GM18519 (cell line): ENCODE results near the gene CYFIP1.

ENCODE experiments used
- ATAC-seq: cut with Tn5 transposase; IDR thresholded peaks from one replicate; pipeline ENCODE4 v1.9.1; 2021; ENCODE audit warnings: mild to moderate bottlenecking, moderate library complexity; ENCODE audit not compliant: unreplicated experiment, low FRiP score

CYFIP1 gene

DNA sequence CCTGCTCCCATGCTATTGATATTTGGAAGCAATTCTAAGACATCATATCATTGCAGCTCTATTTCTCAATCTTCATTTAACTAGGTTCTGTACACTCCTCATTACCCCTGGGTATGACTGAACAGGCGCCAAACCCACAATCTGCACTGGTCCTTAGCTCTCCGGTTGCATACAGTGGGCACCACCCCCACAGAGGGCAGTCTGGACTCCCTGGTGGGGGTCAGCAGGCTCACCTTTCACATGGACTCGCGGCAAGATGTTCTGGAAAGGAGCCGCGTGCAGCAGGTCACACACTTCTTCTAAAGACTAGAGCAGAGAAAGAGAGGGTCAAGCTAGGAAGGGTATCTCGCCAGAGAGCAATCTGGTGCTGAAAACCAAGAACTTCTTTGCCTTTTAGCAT is 105.2 kb downstream of the CYFIP1 start:
- no peak for ATAC-seq

DNA sequence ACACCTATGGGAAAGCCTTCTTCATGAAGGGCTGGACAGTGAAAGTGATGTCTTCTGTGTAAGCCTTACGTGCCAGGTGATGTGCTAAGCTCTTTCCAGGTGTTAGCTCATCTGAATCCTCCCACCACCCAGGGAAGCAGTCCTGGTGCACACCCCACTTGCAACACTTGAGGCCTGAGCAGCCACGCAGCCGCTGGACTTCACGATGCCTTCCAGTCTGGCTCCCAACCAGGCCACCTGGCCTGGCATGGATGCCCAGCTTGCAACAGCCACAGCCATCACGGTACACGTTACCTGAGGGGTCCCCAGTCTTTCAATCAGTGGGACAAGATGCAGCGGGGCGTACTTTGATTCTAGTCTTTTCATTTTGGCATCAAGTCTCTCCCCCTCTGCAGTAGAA is 105.9 kb downstream of the CYFIP1 start:
- ATAC-seq: no peak

DNA sequence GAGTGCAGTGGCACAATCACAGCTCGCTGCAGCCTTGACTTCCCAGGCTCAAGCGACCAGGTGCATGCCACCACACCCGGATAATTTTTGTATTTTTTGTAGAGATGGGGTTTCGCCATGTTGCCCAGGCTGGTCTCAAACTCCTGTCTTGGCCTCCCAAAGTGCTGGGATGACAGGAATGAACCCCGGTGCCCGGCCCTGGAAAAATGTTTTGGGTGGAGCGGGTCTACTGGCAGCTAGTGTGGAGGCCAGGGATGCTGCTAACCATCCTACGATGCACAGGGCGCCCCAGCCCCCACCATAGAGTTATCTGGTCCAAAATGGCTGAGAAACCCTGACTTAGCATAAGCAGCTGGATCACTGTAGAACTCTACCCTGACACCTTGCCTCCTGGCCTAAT is 106.3 kb downstream of the CYFIP1 start:
- no peak for ATAC-seq

DNA sequence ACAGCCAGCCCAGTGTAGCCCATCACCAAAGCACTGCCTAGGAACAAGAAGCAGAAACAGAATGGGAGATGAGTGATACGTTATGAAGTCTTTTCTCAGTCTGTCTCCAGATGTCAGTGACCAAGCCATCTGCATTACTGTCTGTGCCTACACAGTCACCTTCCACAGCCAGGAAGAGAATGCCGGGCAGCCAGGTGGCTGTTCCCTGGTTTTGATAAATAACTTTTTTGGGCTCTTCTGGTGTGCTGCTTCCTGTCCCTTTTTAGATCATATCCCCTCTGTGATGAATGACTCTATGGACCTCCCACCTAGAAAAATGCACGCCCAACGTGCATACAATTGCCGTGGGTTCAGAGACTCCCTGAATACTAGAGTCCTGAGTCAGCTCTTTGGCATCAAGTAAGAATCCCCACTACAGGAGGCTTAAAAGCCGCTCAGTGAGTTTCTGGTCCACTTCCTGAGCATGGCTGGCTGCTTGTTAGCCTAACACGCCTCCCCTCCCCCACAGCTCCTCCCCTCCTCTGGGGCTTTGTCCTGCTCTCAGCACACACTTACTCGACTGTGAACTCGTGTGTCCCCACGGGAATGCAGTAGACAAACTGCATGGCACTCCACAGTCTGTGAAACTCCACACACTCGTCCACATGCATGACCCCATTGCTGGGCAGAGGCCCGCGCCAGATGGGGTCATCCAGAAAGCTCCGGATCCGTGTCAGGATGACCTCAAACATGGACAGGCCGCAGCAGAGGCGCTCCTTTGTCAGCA is 107.0 kb downstream of the CYFIP1 start:
- ATAC-seq: no peak

DNA sequence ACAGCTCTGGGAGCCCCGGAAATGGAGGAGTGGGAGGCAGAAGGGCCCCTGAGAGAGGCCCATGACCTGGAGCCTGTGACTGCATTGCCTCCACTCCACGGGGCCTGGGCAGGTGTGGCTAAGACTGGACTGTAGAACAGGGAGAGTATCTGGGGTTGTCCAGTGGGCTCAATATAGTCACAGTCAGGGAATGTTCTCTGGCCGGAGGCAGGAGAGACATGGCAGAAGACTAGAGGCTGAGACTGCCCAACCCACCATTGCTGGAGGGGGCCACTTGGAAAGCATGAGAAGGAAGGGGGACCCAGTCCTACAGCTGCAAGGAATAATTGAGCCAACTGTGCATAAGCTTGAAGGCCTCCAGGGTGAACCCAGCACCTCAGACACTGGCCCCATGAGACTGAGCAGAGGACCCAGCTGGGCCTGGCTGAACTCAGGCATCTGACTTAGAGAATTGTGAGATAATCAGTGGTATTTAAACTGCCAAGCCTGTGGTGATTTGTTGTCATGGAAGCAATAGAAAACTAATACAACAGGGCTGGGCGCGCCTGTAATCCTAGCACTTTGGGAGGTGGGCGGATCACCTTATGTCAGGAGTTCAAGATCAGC is 108.6 kb downstream of the CYFIP1 start:
- no peak for ATAC-seq

DNA sequence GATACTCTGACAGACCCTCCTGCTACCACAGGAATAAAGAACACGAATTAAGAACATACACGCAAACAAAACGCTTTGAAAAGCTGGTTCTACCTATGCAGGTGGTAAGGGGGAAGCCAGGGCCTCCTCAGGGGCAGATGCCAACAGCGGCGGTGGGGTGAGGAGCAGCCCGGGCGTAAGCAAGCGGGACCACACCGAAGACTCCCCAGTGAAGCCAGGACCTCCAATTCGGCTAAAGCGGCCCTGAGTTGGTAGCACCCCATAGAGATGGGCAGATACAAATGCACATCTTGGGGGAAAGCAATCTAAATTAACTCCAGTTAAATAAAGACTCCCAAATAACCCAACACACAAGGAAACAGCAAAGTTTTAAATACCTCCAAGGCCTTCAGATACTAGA is 109.3 kb downstream of the CYFIP1 start:
- ATAC-seq: no peak

DNA sequence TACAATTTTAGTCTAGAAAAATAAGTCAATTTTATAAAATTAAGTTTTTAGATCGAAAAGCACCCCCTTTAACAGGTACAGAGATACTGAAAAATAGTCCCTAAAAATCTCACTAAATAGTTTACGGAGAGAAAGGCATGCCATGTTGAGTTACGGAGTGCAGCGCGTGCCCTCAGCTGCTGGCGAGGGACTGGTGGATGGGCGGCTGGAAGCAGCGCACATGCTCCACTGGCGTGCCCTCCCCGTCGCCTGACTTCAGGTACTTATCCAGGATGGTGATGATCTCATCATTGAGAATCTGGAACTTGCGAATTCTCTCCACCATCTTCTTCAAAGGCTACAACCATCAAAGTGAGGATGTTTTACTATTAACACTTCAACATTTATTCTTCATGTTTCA is 110.3 kb downstream of the CYFIP1 start:
- no peak for ATAC-seq

DNA sequence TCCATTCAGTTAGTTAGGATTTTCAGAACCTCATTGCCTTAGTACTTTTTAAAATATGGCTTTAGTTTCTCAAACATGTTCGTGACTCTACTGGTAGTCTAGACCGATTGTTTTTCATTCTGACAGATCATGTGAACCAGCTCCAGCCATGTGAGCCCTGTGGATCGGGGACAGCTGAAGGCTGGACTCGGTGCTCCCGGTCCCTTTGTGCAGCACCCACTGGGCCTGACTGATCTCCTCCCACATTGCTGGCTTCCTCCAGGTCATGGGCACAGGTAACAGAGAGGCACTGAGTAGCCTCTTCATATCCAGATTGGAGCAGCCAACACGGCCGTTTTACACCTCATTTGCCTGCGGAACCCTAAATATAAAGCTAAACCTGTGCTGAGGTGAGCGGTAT is 111.2 kb downstream of the CYFIP1 start:
- no peak for ATAC-seq

DNA sequence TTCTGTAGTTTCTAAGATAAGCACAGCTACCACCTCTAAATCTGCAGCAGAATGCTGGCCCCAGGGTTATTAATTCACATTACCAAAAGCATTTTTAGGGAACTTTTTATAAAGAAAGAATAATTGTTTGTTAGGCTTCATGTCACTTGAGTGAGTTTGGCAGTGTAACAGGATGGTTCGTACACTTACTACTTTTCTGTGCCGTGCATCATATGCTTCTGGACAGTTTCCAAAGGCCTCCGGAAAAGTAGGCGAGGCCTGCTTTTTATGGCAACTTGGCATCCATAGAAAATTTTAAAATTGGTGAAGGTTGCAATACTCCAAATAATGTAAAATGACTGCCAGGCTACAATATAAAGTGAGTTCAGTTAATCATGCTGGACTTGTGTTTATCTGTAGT is 111.7 kb downstream of the CYFIP1 start:
- no peak for ATAC-seq

DNA sequence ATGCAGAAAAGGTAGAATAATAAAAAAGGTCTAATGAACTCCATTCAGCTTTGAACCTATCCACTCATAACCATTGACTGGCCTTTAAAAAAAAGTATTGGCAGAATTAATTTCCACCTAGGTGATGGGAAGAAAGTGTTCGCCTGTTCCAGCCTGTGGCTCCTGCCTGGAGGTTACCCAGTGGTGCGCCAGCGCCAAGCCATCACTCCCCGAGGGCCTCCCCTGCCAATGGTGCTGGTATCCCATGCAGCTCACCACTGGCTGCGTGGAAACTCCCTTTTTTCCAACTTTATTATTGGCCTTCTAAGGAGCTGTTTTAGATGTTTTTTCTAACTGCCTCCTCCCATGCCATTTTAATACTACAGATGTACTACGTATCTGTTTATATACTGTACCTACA is 112.3 kb downstream of the CYFIP1 start:
- ATAC-seq: no peak

DNA sequence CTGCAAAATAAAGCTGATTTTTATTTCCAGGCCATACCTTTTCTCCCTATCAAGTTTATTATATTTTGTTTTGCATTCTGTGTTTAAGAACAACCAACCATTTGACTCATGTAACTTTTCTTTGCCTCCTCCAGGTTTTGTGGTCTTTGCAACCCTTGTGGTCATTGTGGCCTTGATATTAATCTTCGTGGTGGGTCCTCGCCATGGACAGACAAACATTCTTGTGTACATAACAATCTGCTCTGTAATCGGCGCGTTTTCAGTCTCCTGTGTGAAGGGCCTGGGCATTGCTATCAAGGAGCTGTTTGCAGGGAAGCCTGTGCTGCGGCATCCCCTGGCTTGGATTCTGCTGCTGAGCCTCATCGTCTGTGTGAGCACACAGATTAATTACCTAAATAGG is 114.1 kb downstream of the CYFIP1 start:
- no peak for ATAC-seq

DNA sequence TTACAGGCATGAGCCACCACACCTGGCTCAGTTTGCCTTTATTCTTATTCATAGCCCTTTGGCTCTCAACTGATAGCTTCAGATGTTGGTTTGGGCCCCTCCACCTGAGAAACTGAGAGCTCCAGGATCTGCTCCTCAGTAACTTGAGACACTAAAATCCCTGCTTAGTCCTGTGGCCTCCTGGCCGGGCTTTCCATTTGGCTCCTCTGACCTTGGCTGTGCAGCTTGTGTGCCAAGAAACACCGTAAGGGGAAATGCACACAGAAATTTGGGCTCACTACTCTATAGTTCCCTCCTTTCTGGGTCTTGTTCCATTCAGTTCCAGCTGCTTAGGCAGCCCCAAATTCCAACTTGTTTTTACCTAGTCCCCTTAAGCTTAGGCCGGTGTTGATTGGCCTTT is 116.8 kb downstream of the CYFIP1 start:
- no peak for ATAC-seq

DNA sequence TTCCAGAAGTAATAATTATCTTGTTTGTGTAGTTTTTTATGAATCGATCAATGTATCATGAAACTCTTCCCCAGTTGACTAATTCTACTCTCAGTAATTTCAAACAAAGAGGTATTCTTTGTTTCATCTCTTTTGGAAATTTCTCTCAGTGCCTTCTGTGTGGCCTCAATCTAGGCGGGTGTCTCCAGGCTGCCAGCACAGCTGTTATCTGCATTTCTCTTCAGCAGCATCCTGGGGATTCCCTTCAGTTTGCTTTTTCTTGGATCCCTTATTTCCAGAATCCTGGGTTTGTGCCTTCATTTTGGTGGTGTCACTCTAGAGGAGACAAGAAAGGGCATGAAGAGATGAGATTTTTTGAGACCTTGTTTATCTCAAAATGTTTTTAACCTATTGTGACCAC is 119.0 kb downstream of the CYFIP1 start:
- no peak for ATAC-seq

DNA sequence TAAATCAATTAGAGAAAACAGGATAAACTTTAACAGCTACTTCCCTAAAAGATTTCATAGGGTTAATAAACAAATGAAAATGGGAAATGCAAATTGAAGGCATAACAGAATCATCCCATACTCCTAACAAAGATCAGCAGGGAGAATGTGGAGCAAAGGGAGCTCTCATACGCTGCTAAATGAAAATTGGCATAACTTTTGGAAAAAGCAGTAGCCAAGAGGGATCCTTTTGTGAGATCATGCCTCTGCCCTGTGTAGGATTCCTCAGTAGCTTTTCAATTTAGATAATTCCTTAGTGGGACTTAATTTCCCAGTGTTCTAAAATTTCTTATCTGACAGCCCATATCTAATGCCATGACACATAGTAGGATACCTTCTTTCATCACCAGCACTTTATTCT is 123.5 kb downstream of the CYFIP1 start:
- ATAC-seq: no peak

DNA sequence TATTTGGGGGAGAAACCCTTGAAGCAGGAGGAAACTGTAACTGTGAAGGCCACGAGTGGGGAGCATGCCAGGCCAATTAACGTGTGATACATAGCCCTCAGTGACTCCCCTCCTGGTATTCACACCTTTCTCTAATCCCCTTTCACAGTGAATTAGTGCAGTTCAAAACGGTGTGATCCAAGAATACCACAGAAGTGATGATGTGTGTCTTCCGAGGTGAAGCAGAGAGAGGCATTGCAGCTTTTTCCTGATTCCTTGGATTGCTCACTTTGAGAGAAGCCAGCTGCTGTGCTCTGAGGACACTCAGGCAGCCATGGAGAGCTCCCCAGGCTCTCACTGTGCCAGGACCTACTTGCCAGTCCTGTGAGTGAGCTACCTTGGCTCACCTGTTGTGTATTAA is 124.4 kb downstream of the CYFIP1 start:
- ATAC-seq: no peak

DNA sequence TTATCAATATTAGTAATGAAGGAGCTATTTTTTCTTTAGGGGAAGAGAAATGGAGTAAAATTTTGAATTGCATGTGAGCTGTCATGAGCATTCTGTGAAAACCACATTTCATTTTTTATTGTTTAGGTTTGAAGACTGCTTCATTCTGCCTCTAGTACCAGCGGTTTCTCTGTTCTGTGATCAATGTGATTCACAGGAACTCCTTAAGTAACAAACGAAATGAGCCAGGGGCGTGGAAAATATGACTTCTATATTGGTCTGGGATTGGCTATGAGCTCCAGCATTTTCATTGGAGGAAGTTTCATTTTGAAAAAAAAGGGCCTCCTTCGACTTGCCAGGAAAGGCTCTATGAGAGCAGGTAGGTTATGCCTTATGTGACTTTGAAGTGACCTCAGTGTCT is 128.7 kb downstream of the CYFIP1 start:
- ATAC-seq: no peak

DNA sequence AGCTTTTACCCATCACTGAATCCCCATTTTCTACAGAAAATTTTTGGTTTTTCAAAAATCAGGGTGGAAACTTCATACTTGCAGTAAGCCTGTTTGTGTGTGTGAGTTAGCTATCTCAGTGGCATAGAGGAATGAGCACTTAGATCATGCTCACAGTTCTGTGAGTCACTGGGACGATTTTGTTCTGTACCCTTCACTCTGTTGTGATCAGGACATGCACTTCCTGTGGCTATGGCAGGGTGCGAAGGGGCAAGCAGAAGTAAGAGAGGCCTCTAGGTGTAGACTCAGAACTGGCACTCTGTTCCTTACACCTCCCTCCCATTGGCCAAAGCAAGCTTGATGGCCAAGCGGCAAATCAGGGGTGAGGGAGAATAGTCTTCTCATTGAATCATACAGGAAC is 130.1 kb downstream of the CYFIP1 start:
- no peak for ATAC-seq

DNA sequence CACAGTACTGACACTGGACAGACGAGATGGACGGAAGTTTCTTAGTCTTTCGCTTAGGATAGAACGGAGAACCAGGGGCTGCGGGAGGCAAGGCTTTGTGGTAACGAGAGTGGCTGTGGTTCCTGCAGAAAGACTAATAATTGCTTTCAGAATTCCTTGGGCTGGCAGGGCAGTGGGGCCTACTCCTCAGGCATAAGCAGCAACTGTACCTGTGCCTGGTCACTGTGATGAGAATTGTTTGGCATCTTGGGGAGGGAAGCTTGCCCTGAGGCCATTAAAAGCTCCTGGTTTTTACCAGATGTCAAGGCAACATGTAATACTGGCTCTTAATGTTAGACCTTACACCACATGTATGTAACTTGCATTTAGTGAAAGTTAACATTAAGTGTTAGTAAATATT is 134.1 kb downstream of the CYFIP1 start:
- no peak for ATAC-seq

DNA sequence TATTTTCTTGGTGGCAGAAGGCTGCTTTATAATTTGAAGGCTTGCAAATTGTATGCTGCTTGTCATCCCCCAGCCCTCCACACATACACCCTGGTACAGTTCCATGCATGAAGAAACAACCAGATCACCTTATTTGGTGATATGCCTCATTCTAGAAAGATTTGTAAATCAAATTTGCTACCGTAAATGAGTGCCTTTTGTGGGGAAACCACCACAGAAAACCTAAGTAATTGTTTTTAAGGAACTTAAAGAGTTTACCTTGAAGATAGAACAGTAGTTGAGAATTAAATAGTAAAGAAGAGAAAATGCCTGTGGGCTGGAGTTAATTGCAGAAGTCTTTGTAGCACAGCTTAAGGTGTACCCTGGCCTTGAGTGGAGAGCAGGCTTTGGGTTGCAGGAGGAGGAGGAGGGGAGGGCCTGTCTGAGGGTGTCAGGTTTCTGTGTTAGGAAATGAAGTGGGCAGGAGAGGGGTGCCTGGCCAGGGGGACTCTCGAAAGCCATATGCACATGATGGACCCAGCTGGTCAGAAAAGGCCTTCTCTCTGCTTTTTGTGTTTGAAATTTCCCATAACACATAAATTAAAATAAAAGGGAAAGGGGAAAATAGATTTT is 134.8 kb downstream of the CYFIP1 start:
- ATAC-seq: no peak

DNA sequence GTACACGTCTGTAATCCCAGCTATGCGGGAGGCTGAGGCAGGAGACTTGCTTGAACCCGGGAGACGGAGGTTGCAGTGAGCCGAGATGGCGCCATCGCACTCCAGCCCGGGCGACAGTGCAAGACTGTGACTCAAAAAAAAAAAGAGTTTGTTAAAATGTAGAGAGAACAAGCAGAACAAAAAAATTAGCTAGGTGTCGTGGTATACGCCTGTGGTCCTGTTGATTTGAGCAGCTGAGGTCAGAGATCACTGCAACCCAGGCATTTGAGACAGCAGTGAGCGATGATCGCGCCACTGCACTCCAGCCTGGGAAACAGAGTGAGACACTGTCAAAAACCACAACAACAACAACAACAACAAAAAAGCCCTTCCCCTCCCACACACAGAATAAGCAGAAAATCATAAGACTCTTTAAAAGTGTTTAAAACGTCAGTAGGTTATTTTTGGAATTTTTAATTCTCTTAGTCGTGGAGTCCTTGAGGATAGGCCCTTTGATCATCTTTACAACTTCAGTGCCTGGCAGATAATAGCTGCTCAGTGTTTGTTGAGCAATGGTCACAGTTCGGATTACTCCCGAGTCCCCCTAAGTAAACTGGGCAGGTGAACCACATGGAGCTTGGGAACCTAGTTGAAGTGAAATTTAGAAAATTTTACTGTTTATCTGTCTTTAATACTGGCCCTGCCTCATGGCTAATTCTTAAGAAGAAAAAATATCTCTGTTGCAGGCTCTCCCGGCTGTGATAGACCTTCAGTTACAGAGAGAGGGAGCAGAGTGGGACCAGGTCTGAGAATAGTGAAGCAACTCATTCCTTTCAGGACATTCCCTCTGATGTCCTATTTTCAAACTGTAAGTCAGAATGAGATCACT is 135.5 kb downstream of the CYFIP1 start:
- no peak for ATAC-seq

DNA sequence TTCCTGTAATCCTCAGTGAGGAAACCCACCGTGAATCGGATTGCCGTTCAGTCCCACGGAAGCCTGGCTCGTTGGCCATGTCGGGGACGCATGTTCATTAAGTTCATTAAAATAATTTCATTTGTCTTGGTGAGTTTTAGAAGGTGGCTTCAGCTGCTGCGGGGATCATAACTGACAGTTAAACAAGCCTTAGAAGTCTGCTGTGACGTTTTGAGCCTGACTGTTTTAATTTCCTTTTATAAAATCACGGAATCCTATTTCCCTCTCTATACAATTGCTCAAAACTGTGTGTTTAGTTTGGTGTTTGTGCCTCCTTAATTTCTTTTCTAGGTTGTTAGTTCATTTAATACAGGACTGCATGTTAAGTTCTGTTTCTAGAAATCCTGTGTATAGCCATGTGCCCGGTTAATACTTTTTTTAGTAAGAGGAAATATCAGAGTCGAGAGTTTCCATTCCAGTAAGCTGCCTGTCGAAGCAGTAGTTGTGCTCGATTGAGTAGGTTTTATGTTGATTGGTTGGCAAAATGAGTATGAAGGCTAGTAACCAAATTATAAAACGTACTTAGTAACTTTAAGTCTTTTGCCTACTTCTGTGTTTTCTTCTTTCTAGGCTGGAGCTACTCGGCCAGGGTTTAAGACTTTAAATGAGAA is 141.0 kb downstream of the CYFIP1 start:
- no peak for ATAC-seq
